Astrocyte of the hippocampus (primary cell): ENCODE data around the gene TSPAN12.
"Not testable (repeated sequence)": the region's sequence is repeated elsewhere in the genome, so short reads cannot be mapped to it uniquely, and the experiment has no call there.

Source experiments
- DNase-seq: peaks from one replicate; pipeline ENCODE4 v3.0.0; 2011; ENCODE audit warnings: low read depth, low spot score

TSPAN12 gene, protein sequence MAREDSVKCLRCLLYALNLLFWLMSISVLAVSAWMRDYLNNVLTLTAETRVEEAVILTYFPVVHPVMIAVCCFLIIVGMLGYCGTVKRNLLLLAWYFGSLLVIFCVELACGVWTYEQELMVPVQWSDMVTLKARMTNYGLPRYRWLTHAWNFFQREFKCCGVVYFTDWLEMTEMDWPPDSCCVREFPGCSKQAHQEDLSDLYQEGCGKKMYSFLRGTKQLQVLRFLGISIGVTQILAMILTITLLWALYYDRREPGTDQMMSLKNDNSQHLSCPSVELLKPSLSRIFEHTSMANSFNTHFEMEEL

DNA sequence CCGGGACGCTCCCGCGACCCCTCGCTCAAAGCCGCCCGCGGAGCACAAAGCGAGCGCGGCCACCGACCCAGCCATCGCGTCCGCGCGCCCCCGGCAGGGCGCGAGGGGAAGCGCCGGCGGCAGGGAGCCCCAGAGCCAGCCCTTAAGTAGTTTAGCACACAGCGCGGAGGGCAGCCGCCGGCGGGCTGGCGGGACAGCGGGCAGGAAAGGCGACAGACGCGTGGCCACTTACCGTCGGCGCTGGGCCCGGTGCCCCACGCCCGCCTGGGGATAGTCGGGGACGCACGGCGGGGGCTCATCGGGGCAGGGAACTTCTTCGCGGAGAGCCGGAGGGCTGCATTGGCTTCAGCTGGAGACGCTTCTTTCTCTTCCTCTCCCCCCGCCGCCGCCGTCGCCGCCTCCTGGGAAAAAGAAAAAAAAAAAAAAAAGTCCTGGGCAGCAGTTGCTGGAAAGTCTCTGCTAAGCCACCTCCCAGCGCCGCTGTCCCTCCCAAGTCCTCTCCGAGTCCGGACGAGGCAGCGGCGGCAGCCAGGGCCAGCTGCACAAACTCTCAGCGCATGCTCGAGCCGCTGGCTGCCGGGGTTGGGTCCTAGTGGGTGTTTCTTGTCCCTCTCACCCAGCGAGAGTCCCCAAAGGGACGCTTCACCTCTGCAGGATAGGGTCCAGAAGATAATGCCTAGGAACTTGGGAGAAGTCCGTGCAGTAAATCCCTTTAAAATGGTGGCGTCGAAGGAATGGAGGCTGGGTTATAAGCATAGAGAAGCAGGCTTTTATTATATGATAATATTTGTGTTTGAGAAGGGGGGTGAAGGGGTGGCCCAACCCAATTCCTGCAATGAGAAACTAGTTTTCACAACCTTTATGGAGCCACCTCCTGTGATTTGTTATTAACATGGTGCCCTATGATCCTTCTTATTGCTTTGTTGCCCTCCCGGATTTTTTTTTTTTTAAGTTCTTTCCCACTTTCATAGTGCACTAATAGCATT is at the start of gene TSPAN12:
TSS of gene TSPAN12 (minus strand) at position 557 of the 986 bp plus-strand sequence. CDS start 1,381 bp downstream, outside the sequence.
- peak; percentile 90 for DNase-seq

DNA sequence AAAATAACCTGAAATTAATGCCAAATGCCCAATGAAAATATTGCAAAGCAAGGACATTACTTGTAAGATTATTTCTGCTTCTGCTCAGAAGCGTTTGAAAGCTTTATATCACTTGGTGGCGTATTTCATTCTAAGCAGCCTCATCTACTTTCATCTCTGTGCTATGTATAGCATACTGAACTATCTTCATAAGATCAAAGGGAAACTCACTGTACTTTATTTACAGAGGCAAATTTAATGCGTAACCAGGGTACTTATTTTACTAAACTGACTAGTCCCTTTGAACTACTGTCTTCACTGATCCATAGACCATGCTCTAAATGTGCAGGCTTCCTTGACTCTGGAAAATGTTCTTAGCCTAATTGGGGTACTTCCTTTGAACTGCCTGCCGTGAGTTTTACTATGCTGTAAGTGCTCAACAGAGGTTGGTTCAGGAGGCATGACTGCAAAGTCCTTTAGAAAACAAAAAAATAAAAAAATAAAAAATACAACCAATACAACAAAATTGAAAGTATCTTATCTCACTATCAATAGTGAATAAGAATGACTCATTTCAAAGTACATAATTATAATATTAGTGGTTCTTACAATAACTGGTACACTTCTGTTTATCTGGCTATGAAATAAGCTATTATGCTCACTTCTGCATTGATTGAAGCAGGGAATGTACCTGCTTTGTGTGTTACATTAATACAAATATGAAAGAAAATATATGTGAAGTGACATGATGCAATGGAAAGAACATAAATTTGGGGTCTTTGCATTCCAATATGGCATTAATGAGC is 41.0 kb upstream of the TSPAN12 start:
- DNase-seq = no peak

DNA sequence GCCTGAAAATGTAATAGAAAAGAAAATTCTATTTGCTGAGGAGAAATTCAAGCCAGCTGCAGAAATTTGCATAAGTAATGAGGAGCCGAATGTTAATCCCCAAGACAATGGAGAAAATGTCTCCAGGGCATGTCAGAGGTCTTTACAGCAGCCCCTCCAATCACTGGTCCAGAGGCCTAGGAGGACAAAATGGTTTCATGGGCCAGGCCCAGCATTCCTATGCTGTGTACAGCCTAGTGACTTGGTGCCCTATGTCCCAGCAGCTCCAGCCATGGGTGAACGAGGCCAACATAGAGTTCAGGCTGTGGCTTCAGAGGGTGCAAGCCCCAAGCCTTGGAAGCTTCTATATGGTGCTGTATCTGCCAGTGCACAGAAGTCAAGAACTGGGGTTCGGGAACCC is 37.3 kb upstream of the TSPAN12 start:
- DNase-seq = not testable (repeated sequence)

DNA sequence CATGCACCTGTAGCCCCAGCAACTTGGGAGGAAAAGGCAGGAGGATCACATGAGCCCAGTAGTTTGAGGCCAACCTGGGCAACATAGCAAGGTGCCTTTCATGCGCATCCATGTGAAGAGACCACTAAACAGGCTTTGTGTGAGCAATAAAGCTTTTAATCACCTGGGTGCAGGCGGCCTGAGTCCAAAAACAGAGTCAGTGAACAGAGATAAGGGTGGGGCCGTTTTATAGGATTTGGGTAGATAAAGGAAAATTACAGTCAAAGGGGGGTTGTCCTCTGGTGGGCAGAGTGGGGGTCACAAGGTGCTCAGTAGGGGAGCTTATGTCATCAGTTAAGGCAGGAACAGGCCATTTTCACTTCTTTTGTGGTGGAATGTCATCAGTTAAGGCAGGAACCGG is 27.7 kb upstream of the TSPAN12 start:
- not testable (repeated sequence) for DNase-seq

DNA sequence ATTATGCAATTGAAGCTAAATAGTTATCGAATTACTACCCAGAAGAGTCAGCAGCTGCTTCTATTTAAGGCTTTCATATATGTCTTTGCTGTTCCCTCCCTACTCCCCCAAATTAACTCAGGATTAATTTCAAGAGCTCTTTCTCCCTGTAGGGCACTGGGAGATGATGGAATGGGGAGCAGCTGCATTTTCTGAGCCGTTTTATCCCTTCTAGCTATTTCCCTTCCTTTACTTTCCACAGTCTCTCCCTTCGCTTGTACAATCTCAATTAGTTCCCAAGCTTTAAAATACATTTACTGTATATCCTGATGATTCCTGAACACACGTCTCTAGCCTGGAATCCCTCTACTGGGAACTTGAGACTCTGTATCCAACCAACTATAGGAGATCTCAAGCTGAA is 19.8 kb upstream of the TSPAN12 start:
- DNase-seq = no peak

DNA sequence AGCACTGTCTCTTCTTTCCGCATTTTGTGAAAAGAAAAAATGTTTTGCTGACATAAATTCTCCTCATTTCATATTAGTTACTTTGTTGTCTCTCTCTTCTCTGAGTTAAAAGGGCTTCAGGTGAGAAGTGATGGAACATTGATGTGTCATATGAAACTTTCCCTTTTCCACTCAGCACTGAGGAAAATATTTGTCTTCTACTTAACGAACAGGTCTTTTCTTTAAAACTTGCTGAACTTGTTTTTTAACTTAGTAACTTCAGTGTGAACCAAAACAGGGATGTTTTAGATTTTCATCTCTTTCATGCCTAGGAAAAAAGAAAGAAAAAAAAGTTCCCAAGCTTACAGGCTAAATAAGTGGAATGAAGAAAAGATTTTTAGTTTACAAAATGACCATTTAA is 19.0 kb upstream of the TSPAN12 start:
- DNase-seq = no peak

DNA sequence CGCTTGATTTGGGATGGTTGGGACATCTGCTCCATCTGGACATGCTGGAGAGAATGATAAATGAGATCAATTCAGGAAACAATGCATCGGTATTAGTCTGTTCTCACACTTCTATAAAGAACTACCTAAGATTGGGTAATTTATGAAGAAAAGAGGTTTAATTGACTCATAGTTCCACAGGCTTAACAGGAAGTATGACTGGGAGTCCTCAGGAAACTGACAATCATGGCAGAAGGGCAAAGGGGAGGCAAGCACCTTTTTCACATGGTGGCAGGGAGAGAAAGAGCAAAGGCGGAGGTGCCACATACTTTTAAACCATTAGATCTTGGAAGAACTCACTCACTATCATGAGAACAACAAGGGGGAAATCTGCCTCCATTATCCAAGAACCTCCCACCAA is 16.8 kb upstream of the TSPAN12 start:
- no peak for DNase-seq

DNA sequence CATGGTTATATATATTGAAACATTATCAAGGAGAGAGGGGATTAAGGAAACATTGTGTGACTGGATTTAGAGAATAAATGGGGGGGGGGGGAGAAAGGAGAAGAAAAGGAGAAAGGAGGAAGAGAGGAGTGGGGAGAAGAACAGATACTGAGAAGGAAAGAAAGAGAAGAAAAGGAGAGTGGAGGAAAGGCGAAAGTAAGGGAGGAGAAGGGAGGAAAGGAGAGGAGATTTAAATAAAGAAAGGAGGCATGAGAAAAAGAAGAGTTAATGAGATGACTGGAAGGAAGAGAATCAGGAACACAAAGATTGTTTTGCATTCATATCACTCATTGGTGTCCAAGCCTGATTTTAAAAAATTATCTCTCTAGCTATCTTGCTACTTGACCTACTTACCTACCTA is 16.1 kb upstream of the TSPAN12 start:
- no peak for DNase-seq

DNA sequence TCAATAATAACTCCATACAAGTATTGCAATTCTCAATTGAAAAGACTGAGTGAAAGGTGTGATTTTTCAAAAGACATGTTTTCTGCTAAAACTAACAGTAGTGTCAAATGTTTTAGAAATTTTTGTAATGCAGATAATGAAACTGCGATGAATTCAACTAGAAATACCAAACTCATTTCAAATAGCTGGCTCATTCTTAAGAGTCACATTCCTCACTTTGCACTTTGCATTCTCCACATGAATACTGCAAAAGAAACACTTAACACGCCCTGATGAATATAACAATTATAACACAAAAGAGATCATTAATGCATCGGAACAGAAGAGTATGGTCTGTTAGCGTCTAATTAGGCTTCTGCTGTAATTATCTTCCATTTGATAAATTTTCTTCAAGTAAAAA is 15.5 kb upstream of the TSPAN12 start:
- DNase-seq = peak; percentile 45

DNA sequence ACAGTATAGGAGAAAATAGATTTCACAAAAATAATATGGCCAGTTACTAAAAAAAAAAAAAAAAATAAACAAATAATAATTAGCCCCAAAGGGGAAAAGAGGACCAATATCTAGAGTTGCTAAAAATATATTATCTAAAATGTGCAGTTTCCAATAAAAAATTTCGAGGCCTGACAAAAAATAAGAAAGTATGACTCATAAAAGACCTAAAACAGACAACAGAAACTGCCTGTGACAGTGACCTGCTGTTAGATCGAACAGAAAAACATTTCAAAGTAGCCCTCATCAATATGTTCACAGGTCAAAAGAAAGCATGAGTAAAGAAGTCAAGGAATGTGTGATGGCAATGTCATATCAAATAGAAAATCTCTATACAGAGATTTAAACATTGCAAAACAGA is 11.8 kb upstream of the TSPAN12 start:
- DNase-seq = no peak

DNA sequence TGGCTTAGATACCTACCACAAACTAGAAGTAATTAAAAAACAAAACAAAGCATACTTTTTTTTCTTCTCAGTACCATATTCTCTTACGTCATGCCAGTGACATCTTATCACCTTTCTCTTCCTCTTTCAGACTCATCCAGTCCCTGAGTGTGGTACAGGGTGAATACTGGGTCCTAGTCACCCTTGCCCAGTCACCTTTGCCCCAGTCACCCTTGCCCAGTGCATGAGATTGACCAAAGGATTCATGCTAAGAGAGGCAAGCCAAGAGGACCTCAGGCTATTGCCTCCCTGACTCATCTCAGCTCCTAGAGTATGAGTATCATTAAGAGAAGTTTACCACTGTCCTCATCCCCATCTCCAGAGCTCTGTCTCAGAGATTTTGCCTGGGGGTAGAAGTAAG is 10.0 kb upstream of the TSPAN12 start:
- DNase-seq = no peak

DNA sequence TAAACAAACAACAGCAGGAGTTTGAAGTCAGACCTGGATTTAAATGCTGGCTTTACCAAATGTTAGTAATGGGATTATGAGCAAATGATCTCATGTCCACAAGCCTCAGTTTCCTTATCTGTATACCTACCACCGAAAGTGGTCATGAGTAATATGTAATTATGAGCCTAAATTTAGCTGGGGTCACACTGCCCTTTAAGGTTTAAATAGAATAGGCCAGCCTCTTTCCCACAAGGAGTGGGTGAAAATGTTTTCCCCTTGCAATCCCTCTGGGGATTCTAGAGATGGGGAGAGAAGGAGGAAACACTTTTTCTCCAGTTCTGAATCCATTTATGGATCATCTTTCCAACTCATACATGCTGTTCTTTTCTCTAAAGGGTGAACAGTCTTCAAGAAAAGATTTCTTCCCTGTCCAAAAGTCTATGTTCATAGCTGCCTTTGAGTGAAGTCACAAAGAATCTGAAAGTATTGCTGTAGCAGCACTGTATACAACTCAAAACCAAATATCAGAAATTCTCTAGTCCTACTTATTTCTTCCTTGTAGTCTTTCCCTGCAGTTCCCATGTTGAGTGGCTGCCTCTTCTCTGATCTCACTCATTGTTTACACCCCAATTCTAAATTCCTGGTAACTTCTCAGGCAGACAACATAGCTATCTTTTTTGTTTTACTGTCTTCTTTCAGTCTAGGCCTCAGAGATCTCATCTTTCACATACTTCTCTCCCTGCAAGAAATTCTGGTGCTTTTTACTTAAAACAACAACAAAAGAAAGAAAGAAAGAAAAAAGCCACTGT is 7.4 kb upstream of the TSPAN12 start:
- peak; percentile 16 for DNase-seq

DNA sequence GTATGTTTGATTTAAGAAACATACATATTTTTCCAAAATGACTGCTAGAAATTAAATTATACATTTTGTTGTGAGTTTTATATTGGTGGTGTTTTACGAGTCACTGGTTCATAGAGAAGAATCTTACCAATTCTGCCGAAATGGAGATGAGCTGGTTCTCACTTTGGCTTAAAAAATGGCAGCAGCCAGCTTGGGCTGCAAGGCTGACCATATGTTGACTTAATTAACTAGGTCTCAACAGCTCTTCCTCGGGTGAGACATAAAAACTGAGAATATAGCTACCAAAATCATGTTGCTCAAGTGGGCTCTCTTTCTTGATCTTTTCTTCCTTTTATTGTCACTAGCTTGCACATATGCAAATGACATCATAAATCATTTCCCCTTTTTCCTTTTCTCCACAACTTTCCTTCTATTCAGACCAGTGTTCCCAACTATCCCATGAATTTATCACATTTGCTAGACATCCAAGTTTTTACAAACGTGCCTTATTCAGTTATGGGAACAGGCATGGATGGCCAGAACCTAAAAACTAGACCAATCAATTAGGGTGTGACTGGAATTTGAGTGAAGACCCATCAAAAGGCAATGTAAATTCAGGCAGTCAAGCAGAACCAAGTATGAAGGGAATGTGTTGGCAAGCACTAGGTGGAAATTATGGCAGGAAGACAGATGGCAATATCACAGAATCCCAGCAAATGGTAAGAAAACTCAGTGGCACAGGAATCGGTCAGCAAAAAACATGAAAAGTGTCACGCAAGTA is 6.4 kb upstream of the TSPAN12 start:
- peak; percentile 58 for DNase-seq

DNA sequence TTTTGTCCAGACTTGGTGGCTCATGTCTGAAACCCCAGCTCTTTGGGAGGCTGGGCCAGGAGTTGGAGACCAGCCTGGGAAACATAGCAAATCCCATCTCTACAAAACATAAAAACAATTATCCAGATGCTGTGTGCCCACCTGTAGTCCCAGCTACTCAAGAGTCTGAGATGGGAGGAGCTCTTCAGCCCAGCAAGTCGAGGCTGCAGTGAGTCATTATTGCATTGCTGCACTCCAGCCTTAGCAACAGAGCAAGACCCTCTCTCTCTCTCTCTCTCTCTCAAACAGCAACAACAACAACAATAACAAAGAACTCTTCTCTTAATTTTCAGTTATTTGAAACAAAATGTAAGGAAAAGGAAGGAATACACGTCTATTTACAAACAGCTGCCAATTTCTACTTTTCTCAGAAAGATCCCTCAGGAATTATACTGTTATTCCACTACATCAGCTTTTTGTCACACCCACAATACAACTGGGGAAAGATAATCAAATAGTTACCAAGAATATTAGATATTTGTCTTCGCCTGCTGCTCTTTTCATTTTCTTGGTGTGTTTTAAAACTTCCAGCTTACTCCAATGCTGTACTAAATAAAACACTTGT is 5.1 kb upstream of the TSPAN12 start:
- peak; percentile 25 for DNase-seq

DNA sequence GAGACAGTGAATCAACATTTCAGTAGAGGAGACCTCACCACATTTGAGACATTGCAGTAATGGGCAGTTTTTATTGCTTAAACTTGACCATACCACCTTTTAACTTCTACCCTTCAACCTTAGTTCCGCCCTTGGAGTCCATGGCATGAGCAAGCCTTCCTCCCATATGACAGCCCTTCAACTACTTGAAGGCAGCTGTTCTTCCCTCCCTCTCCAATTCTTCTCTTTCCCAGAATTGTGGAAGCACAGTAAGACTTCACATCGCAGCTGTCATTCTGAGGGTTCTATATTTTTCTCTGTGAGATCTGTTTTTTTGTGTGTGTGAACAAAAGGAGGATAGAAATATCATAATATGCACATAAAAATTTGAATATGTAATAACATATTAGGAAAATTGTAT is 2.2 kb upstream of the TSPAN12 start:
- DNase-seq = no peak

DNA sequence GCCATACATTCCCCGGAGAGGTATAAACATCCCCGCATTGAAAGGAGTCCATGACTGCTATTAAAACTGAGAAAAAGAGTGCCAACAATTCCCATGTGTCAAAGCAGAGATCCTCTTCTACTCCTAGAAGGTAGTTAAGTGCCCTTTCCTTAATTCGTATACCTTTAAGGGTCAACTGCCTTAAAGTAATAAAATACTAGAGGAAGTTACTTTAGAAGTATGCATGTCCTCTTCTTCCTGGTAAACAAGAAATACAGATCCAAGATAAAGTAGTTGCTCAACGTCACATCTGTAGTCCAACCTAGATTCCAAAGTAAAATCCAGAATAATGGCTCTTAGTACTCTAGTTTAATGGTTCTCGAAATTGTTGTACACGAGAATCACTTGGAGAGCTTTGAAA is 1.5 kb upstream of the TSPAN12 start:
- no peak for DNase-seq

DNA sequence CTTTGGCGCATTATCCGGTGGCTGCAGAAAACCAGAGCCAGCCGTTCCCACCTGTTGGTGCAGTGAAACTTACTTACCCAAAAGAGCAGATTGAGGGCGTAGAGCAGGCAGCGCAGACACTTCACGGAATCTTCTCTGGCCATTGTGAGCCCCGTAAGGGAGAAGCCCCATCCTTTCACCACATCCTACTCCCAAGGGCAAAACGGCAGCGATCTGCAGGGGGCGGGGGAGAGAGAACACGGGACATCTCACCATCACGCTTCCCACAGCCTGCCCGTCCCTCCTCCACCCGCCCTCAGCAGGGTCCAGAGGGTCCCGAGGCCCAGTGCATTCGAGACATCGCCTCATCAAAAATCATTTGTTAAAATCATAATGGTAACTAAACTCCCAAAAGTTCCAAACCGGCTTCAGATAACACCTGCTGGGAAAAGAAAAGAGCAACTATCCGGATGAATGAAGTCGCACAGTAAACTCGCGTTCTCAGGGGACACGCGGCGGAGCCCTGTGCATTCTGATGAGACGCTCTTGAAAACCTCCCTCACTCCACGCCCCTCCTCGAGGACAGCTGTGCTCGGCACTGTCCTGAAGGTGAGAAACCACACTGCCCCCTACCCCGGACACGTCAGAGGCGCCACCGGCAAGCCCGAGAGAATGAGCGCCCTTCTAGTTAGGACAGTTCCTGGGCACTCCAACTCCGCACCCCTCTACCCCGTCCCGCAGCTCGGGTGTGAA is 1.2 kb downstream of the TSPAN12 start:
- peak; percentile 42 for DNase-seq

DNA sequence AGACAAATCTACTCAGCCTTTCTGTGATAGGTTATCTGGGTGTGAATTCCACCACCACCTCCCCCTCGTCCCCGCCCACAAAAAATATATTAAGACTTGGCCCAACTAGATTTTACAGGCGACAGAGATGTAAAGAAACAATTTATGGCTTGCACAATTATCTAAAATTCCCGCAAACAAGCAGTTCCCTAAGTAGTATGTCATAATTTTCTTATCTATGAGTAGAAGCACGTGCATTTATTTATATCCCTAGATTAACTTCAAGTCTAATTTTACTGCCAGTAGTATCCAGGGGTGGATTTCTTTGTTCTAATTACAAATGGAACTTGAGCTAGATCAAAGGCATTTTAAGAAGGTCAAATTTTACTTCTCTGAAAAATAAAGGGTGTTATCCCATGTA is 1.7 kb downstream of the TSPAN12 start:
- no peak for DNase-seq

DNA sequence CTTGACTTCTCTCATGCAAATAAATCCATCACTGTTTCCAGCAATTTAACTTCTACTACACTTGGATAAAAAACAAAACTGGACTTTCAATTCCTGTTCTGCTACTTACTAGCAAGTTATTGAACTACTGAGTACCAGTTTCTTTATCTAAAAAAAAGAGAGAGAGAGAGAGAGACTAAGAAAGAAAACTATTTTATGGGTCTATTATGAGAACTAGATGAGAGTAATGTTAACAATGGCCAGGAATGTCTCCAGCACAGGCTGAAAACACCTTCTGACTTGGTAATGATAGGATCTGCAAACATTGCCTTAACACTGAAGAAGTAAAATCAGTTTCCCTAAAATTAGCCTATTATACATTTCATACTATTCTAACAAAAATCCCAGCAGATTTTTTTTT is 5.2 kb downstream of the TSPAN12 start:
- DNase-seq = no peak
